ENCODE measurements around the gene MACROD2.

MACROD2 gene

DNA sequence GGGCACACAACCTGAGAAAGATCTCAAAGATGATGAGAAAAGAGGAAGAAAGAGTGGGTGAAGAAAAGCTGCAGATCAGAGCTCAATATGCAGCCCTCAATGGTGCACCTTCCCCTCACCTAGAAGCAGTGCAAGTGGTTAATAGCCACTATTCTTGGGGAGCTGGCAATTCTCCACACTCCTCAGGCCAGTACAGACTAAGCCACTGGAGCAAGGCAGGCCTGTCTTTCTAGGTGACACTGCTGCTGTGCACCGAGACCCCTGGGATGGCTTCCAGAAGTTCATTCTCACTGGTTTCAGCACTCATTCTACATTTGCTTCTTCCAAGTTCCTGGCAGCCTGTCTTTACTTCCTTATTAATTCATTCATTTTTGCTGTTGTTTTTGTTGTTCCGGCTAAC is 1604.6 kb downstream of the MACROD2 start:
- H3K36me3 ChIP-seq (ENCODE audit: low read length) = no peaks in the 10 kb centered on the region
- no peak overlapping the region for H3K27ac ChIP-seq (ENCODE audit: low read depth, low read length)

GRCh38 chr20:15600565-15600964 is 1605.2 kb downstream of the MACROD2 start:
- Histone ChIP-seq H3K9ac (ENCODE audit: low read length) (no peak overlapping the region), H4K20me1 (ENCODE audit: low read depth, low read length) (no peaks in the 10 kb centered on the region), H3K79me2 (ENCODE audit: insufficient read depth, low read length) (no peaks in the 10 kb centered on the region), H3K4me2 (ENCODE audit: low read depth, low read length, poor library complexity, severe bottlenecking) (no peak overlapping the region), H2AFZ (ENCODE audit: low read depth, low read length, severe bottlenecking) (no peak overlapping the region), H3K9me3 (ENCODE audit: insufficient read depth, low read length) (no peaks in the 10 kb centered on the region), H3K27ac (ENCODE audit: low read depth, low read length) (no peak overlapping the region), H3K4me3 (ENCODE audit: insufficient read depth, low read length, poor library complexity, severe bottlenecking) (no peak overlapping the region), H3K9me2 (replicated peaks; ENCODE audit: insufficient read depth, low read length) (no peaks in the 10 kb centered on the region), H3F3A (ENCODE audit: insufficient read depth) (no peaks in the 10 kb centered on the region), H3K36me3 (ENCODE audit: low read length) (no peaks in the 10 kb centered on the region), H3K27me3 (ENCODE audit: low read length) (no peaks in the 10 kb centered on the region)
- TF ChIP-seq CTCF (IDR thresholded peaks at IDR 0.05; ENCODE audit: insufficient read depth, low read length, poor library complexity, severe bottlenecking) (no peak), EZH2phosphoT487 (conservative IDR thresholded peaks at IDR 0.05; ENCODE audit: low read length) (no peak)

More for the DNA sequence above, 1604.6 kb downstream of the MACROD2 start:
- H3K9me2 ChIP-seq (replicated peaks; ENCODE audit: insufficient read depth, low read length) = no peaks in the 10 kb centered on the region
- no peaks in the 10 kb centered on the region for H3K27me3 ChIP-seq (ENCODE audit: low read length)
- no peaks in the 10 kb centered on the region for H4K20me1 ChIP-seq (ENCODE audit: low read depth, low read length)
- no peaks in the 10 kb centered on the region for H3K79me2 ChIP-seq (ENCODE audit: insufficient read depth, low read length)
- no peak overlapping the region for H3K4me2 ChIP-seq (ENCODE audit: low read depth, low read length, poor library complexity, severe bottlenecking)
- TF ChIP-seq EZH2phosphoT487 (conservative IDR thresholded peaks at IDR 0.05; ENCODE audit: low read length) (no peak), CTCF (IDR thresholded peaks at IDR 0.05; ENCODE audit: insufficient read depth, low read length, poor library complexity, severe bottlenecking) (no peak)
- H2AFZ ChIP-seq (ENCODE audit: low read depth, low read length, severe bottlenecking) = no peak overlapping the region
- H3K9me3 ChIP-seq (ENCODE audit: insufficient read depth, low read length) = no peaks in the 10 kb centered on the region
- H3F3A ChIP-seq (ENCODE audit: insufficient read depth) = no peaks in the 10 kb centered on the region
- no peak overlapping the region for H3K9ac ChIP-seq (ENCODE audit: low read length)
- no peak overlapping the region for H3K4me3 ChIP-seq (ENCODE audit: insufficient read depth, low read length, poor library complexity, severe bottlenecking)

DNA sequence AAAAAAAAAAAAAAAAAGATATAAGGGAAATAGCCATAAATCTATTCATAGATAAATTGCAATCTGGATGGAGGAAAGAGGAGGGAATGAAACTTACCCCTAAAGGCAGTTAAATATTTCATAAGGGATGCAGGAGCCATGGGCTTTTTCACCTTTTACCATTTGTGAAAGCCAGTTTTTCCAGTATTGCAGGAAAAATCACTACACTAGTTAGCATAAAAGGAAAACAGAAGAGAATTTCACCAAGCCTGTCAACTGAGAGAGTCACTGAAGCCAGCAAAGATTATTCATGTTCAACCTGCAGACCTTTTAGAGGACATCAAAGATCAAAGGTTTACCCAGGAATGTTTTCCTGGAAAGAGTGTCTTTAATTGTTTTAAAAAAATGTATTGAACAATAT is 1608.2 kb downstream of the MACROD2 start:
- H3K9me3 ChIP-seq (ENCODE audit: insufficient read depth, low read length) = no peaks in the 10 kb centered on the region
- no peak overlapping the region for H3K9ac ChIP-seq (ENCODE audit: low read length)

More for the DNA sequence above, 1608.2 kb downstream of the MACROD2 start:
- Histone ChIP-seq H3K79me2 (ENCODE audit: insufficient read depth, low read length) (no peaks in the 10 kb centered on the region), H3K4me2 (ENCODE audit: low read depth, low read length, poor library complexity, severe bottlenecking) (no peak overlapping the region), H3F3A (ENCODE audit: insufficient read depth) (no peaks in the 10 kb centered on the region), H3K9me2 (replicated peaks; ENCODE audit: insufficient read depth, low read length) (no peaks in the 10 kb centered on the region), H3K27ac (ENCODE audit: low read depth, low read length) (no peak overlapping the region), H3K36me3 (ENCODE audit: low read length) (no peaks in the 10 kb centered on the region), H4K20me1 (ENCODE audit: low read depth, low read length) (no peaks in the 10 kb centered on the region), H3K4me3 (ENCODE audit: insufficient read depth, low read length, poor library complexity, severe bottlenecking) (no peak overlapping the region), H2AFZ (ENCODE audit: low read depth, low read length, severe bottlenecking) (no peak overlapping the region), H3K27me3 (ENCODE audit: low read length) (no peaks in the 10 kb centered on the region)
- TF ChIP-seq EZH2phosphoT487 (conservative IDR thresholded peaks at IDR 0.05; ENCODE audit: low read length) (no peak), CTCF (IDR thresholded peaks at IDR 0.05; ENCODE audit: insufficient read depth, low read length, poor library complexity, severe bottlenecking) (no peak)
